Measurements from ENCODE around the gene SLC7A8. TPM values are rescaled to one million over a fixed set of nuclear protein-coding genes. Genes with fewer than 3 reads are reported as not detected.

SLC7A8 gene
- total RNA-seq, 2 experiments from 2014 or later, result 0.73 to 0.80 TPM

- TF ChIP-seq CTCF (IDR thresholded peaks at IDR 0.05), result no peak
- Mint-ChIP-seq H3K27me3 (peaks cover 26% of the 10 kb centered on the region), H3K9me3 (no peaks in the 10 kb centered on the region), H3K36me3 (ENCODE audit: low read depth) (no peaks in the 10 kb centered on the region), H3K4me3 (no peak overlapping the region), H3K4me1 (ENCODE audit: low read depth) (peaks cover 18% of the 10 kb centered on the region), H3K27ac (no peak overlapping the region)
- no peak for DNase-seq
- CTCF ChIA-PET, result no interaction called here
- intact Hi-C loops (cut with DNase I, micrococcal nuclease), result no loop called here
- no peak for ATAC-seq (ENCODE audit: poor library complexity)
- Histone ChIP-seq H3K36me3 (ENCODE audit: insufficient read depth, low read length) (no peaks in the 10 kb centered on the region), H3K27ac (ENCODE audit: low read depth in 1 of 2, low read length in 2 of 2) (no peak overlapping the region), H3K27me3 (ENCODE audit: control insufficient read depth in 1 of 2, insufficient read depth in 2 of 2, low read length in 2 of 2) (peaks cover 0 to 3% of the 10 kb centered on the region in 2 experiments), H3K4me1 (ENCODE audit: insufficient read depth, low read length) (peaks cover 17% of the 10 kb centered on the region), H3K4me3 (ENCODE audit: low read length) (no peak overlapping the region), H3K9me3 (ENCODE audit: control insufficient read depth in 1 of 2, insufficient read depth in 1 of 2, low read length in 2 of 2) (peaks cover 0 to 4% of the 10 kb centered on the region in 2 experiments)
- POLR2A ChIA-PET, result no interaction called here
These were observed 33.7 kb downstream of the SLC7A8 start for GRCh38 chr14:23149745-23150144.

- DNase-seq (no peak), ATAC-seq (ENCODE audit: poor library complexity) (no peak)
- Histone ChIP-seq H3K4me3 (ENCODE audit: low read length) (no peak overlapping the region), H3K9me3 (ENCODE audit: control insufficient read depth in 1 of 2, insufficient read depth in 1 of 2, low read length in 2 of 2) (no peaks in the 10 kb centered on the region), H3K36me3 (ENCODE audit: insufficient read depth, low read length) (no peaks in the 10 kb centered on the region), H3K4me1 (ENCODE audit: insufficient read depth, low read length) (peaks cover 7% of the 10 kb centered on the region), H3K27ac (ENCODE audit: low read depth in 1 of 2, low read length in 2 of 2) (no peak overlapping the region), H3K27me3 (ENCODE audit: control insufficient read depth in 1 of 2, insufficient read depth in 2 of 2, low read length in 2 of 2) (no peaks in the 10 kb centered on the region)
- Mint-ChIP-seq H3K4me3 (no peak overlapping the region), H3K27me3 (peaks cover 25% of the 10 kb centered on the region), H3K9me3 (no peaks in the 10 kb centered on the region), H3K36me3 (ENCODE audit: low read depth) (no peaks in the 10 kb centered on the region), H3K4me1 (ENCODE audit: low read depth) (peaks cover 9% of the 10 kb centered on the region), H3K27ac (no peak overlapping the region)
- POLR2A ChIA-PET, result no interaction called here
- intact Hi-C loops (cut with DNase I, micrococcal nuclease), result no loop called here
- TF ChIP-seq CTCF (IDR thresholded peaks at IDR 0.05), result no peak
- CTCF ChIA-PET, result no interaction called here
These were observed 34.7 kb downstream of the SLC7A8 start for GRCh38 chr14:23148591-23149249.

GRCh38 chr14:23147676-23148075 is 35.8 kb downstream of the SLC7A8 start:
- no peaks in the 10 kb centered on the region for H3K36me3 ChIP-seq (ENCODE audit: insufficient read depth, low read length)
- POLR2A ChIA-PET, result no interaction called here
- no peaks in the 10 kb centered on the region for H3K27me3 ChIP-seq (ENCODE audit: control insufficient read depth in 1 of 2, insufficient read depth in 2 of 2, low read length in 2 of 2)
- Mint-ChIP-seq H3K27ac (no peak overlapping the region), H3K27me3 (peaks cover 15% of the 10 kb centered on the region), H3K4me3 (no peak overlapping the region), H3K9me3 (no peaks in the 10 kb centered on the region), H3K36me3 (ENCODE audit: low read depth) (no peaks in the 10 kb centered on the region), H3K4me1 (ENCODE audit: low read depth) (no peaks in the 10 kb centered on the region)
- H3K27ac ChIP-seq (ENCODE audit: low read depth in 1 of 2, low read length in 2 of 2), result no peak overlapping the region
- intact Hi-C loops (cut with DNase I, micrococcal nuclease), result no loop called here
- no peaks in the 10 kb centered on the region for H3K4me1 ChIP-seq (ENCODE audit: insufficient read depth, low read length)
- TF ChIP-seq CTCF (IDR thresholded peaks at IDR 0.05), result no peak
- no peaks in the 10 kb centered on the region for H3K9me3 ChIP-seq (ENCODE audit: control insufficient read depth in 1 of 2, insufficient read depth in 1 of 2, low read length in 2 of 2)
- CTCF ChIA-PET, result no interaction called here
- ATAC-seq (ENCODE audit: poor library complexity), result no peak
- no peak for DNase-seq
- no peak overlapping the region for H3K4me3 ChIP-seq (ENCODE audit: low read length)
